ENCODE measurements around the gene SCAMP5. TPM values are rescaled to one million over a fixed set of nuclear protein-coding genes. Genes with fewer than 3 reads are reported as not detected.

Gene SCAMP5
- total RNA-seq, 1 experiment from 2014 or later = 70.1 TPM

DNA sequence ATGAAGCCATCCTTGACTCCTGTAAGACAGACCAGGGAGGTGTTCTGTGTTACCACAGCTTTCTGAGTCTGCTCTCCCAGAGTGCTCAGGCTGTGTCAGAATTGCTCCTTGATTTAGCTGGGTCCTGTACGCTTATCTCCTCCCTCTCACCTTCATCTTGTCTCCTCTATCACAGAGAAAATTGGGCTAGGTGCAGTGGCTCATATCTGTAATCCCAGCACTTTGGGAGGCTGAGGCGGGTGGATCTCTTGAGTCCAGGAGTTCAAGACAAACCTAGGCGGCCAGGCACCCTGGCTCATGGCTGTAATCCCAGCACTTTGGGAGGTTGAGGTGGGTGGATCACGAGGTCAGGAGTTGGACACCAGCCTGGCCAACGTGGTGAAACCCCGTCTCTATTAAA is 5.9 kb downstream of the SCAMP5 start (continued):
- TF ChIP-seq TP53 (CRISPR knock-in tag; IDR thresholded peaks at IDR 0.05) = no peak
- TF ChIP-seq, protein P1, sequence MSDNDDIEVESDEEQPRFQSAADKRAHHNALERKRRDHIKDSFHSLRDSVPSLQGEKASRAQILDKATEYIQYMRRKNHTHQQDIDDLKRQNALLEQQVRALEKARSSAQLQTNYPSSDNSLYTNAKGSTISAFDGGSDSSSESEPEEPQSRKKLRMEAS (CRISPR knock-in tag; IDR thresholded peaks at IDR 0.05) = no peak

DNA sequence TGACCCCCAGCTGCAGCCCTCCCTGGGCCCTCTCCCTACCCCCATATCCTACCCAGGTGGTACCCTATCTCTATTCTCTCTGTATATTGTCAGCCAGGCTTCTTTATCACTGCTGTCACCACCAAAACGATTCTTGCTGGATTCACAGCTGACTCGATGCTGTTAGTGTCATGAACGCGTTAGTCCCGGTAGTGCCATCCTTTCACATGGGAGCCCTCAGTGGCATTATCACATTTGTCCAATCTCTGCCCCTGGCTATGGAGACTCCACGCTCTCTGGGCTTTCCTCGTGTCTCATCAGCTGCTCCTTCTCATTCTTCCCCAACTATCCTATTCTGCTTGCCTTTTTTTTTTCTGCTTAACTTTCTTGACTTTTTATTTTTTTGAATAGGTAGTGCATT is 7.0 kb downstream of the SCAMP5 start:
- CTCF ChIA-PET = interaction anchor here (0.6 to 0.7 kb wide), 4 partner anchors 28 to 378 kb away, joined by 3 to 4 read pairs (median 4); no protein-coding TSS in a partner anchor
- H3K36me3 Mint-ChIP-seq = peaks cover 32% of the 10 kb centered on the region

More for the DNA sequence above, 7.0 kb downstream of the SCAMP5 start:
- Mint-ChIP-seq H3K27ac (no peak overlapping the region), H3K27me3 (ENCODE audit: low read depth) (no peaks in the 10 kb centered on the region), H3K9me3 (no peaks in the 10 kb centered on the region), H3K4me1 (0 out of 2 replicates have a peak, but pooled peaks cover 2% of the 10 kb centered on the region), H3K4me3 (no peak overlapping the region)
- ATAC-seq (no peak), DNase-seq (ENCODE audit: low spot score) (no peak)
- TF ChIP-seq SP1 (CRISPR knock-in tag; conservative IDR thresholded peaks at IDR 0.05) (no peak), ZNF671 (CRISPR knock-in tag; IDR thresholded peaks at IDR 0.05) (no peak), NR1H2 (CRISPR knock-in tag; IDR thresholded peaks at IDR 0.05) (no peak), NFATC4 (CRISPR knock-in tag; IDR thresholded peaks at IDR 0.05) (no peak), GABPB1 (CRISPR knock-in tag; IDR thresholded peaks at IDR 0.05) (no peak), RORB (CRISPR knock-in tag; IDR thresholded peaks at IDR 0.05) (no peak), JAZF1 (CRISPR knock-in tag; IDR thresholded peaks at IDR 0.05) (no peak), MXD4 (CRISPR knock-in tag; IDR thresholded peaks at IDR 0.05; ENCODE audit: borderline replicate concordance) (no peak)
- TF ChIP-seq, protein P2, sequence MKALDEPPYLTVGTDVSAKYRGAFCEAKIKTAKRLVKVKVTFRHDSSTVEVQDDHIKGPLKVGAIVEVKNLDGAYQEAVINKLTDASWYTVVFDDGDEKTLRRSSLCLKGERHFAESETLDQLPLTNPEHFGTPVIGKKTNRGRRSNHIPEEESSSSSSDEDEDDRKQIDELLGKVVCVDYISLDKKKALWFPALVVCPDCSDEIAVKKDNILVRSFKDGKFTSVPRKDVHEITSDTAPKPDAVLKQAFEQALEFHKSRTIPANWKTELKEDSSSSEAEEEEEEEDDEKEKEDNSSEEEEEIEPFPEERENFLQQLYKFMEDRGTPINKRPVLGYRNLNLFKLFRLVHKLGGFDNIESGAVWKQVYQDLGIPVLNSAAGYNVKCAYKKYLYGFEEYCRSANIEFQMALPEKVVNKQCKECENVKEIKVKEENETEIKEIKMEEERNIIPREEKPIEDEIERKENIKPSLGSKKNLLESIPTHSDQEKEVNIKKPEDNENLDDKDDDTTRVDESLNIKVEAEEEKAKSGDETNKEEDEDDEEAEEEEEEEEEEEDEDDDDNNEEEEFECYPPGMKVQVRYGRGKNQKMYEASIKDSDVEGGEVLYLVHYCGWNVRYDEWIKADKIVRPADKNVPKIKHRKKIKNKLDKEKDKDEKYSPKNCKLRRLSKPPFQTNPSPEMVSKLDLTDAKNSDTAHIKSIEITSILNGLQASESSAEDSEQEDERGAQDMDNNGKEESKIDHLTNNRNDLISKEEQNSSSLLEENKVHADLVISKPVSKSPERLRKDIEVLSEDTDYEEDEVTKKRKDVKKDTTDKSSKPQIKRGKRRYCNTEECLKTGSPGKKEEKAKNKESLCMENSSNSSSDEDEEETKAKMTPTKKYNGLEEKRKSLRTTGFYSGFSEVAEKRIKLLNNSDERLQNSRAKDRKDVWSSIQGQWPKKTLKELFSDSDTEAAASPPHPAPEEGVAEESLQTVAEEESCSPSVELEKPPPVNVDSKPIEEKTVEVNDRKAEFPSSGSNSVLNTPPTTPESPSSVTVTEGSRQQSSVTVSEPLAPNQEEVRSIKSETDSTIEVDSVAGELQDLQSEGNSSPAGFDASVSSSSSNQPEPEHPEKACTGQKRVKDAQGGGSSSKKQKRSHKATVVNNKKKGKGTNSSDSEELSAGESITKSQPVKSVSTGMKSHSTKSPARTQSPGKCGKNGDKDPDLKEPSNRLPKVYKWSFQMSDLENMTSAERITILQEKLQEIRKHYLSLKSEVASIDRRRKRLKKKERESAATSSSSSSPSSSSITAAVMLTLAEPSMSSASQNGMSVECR (CRISPR knock-in tag; IDR thresholded peaks at IDR 0.05; ENCODE audit: borderline replicate concordance) = no peak
- TF ChIP-seq, protein P3, sequence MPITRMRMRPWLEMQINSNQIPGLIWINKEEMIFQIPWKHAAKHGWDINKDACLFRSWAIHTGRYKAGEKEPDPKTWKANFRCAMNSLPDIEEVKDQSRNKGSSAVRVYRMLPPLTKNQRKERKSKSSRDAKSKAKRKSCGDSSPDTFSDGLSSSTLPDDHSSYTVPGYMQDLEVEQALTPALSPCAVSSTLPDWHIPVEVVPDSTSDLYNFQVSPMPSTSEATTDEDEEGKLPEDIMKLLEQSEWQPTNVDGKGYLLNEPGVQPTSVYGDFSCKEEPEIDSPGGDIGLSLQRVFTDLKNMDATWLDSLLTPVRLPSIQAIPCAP (CRISPR knock-in tag; IDR thresholded peaks at IDR 0.05) = no peak
- TF ChIP-seq, protein P1 (CRISPR knock-in tag; IDR thresholded peaks at IDR 0.05) = no peak
- TF ChIP-seq, protein P4, sequence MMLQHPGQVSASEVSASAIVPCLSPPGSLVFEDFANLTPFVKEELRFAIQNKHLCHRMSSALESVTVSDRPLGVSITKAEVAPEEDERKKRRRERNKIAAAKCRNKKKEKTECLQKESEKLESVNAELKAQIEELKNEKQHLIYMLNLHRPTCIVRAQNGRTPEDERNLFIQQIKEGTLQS (CRISPR knock-in tag; conservative IDR thresholded peaks at IDR 0.05) = no peak
- TF ChIP-seq, protein P5, sequence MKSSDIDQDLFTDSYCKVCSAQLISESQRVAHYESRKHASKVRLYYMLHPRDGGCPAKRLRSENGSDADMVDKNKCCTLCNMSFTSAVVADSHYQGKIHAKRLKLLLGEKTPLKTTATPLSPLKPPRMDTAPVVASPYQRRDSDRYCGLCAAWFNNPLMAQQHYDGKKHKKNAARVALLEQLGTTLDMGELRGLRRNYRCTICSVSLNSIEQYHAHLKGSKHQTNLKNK (CRISPR knock-in tag; IDR thresholded peaks at IDR 0.05) = no peak
- TF ChIP-seq, protein P6, sequence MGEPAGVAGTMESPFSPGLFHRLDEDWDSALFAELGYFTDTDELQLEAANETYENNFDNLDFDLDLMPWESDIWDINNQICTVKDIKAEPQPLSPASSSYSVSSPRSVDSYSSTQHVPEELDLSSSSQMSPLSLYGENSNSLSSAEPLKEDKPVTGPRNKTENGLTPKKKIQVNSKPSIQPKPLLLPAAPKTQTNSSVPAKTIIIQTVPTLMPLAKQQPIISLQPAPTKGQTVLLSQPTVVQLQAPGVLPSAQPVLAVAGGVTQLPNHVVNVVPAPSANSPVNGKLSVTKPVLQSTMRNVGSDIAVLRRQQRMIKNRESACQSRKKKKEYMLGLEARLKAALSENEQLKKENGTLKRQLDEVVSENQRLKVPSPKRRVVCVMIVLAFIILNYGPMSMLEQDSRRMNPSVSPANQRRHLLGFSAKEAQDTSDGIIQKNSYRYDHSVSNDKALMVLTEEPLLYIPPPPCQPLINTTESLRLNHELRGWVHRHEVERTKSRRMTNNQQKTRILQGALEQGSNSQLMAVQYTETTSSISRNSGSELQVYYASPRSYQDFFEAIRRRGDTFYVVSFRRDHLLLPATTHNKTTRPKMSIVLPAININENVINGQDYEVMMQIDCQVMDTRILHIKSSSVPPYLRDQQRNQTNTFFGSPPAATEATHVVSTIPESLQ (CRISPR knock-in tag; IDR thresholded peaks at IDR 0.05) = no peak
- TF ChIP-seq, protein P7, sequence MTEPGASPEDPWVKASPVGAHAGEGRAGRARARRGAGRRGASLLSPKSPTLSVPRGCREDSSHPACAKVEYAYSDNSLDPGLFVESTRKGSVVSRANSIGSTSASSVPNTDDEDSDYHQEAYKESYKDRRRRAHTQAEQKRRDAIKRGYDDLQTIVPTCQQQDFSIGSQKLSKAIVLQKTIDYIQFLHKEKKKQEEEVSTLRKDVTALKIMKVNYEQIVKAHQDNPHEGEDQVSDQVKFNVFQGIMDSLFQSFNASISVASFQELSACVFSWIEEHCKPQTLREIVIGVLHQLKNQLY (CRISPR knock-in tag; IDR thresholded peaks at IDR 0.05) = no peak
- TF ChIP-seq, protein P8, sequence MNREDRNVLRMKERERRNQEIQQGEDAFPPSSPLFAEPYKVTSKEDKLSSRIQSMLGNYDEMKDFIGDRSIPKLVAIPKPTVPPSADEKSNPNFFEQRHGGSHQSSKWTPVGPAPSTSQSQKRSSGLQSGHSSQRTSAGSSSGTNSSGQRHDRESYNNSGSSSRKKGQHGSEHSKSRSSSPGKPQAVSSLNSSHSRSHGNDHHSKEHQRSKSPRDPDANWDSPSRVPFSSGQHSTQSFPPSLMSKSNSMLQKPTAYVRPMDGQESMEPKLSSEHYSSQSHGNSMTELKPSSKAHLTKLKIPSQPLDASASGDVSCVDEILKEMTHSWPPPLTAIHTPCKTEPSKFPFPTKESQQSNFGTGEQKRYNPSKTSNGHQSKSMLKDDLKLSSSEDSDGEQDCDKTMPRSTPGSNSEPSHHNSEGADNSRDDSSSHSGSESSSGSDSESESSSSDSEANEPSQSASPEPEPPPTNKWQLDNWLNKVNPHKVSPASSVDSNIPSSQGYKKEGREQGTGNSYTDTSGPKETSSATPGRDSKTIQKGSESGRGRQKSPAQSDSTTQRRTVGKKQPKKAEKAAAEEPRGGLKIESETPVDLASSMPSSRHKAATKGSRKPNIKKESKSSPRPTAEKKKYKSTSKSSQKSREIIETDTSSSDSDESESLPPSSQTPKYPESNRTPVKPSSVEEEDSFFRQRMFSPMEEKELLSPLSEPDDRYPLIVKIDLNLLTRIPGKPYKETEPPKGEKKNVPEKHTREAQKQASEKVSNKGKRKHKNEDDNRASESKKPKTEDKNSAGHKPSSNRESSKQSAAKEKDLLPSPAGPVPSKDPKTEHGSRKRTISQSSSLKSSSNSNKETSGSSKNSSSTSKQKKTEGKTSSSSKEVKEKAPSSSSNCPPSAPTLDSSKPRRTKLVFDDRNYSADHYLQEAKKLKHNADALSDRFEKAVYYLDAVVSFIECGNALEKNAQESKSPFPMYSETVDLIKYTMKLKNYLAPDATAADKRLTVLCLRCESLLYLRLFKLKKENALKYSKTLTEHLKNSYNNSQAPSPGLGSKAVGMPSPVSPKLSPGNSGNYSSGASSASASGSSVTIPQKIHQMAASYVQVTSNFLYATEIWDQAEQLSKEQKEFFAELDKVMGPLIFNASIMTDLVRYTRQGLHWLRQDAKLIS (CRISPR knock-in tag; IDR thresholded peaks at IDR 0.05; ENCODE audit: borderline replicate concordance) = no peak
- TF ChIP-seq, protein P9, sequence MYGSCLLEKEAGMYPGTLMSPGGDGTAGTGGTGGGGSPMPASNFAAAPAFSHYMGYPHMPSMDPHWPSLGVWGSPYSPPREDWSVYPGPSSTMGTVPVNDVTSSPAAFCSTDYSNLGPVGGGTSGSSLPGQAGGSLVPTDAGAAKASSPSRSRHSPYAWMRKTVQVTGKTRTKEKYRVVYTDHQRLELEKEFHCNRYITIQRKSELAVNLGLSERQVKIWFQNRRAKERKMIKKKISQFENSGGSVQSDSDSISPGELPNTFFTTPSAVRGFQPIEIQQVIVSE (CRISPR knock-in tag; IDR thresholded peaks at IDR 0.05; ENCODE audit: borderline replicate concordance) = no peak
- POLR2A ChIA-PET = no interaction called here

Data from WTC11 (cell line).